Muscle of back (tissue), 13 donors: ENCODE data around the gene PCDHGA2. TPM values are rescaled to one million over a fixed set of nuclear protein-coding genes. Genes with fewer than 3 reads are reported as not detected.
A peak's percentile ranks its signal among the peaks of the same experiment; 100 is the strongest.
"Not testable (repeated sequence)": the region's sequence is repeated elsewhere in the genome, so short reads cannot be mapped to it uniquely, and the experiment has no call there.

Experiments
- DNase-seq, 3 donors: peaks; one replicate each; pipeline versions ENCODE4 v3.0.0 to v3.0.0-alpha.2; 2013
- long read RNA-seq, 9 donors: transcript quantifications; one replicate each; lab custom pipeline, GENCODE V29; 2026
- polyA plus RNA-seq, 10 donors: library from polyadenylated mRNA; unstranded; fragments of 120-200 nt; gene quantifications; one replicate each; pipeline ENCODE4 v1.2.1, GENCODE V29; 2013; ENCODE audit not compliant: insufficient read length in 10 of 10

PCDHGA2 gene
- 1 to 10 TPM; 1.7 to 3.1 (median 2.4) TPM for polyA plus RNA-seq
- long read RNA-seq, donor 1 = 0 reads
- long read RNA-seq, donor 2, full-length matches to known transcripts = 1 of 40 reads
- long read RNA-seq, donor 2, partial matches to known transcripts = 39 of 40 reads
- long read RNA-seq, donor 2, other reads (novel, unspliced or antisense) = 0 of 40 reads
- long read RNA-seq, donor 3 = 0 reads
- long read RNA-seq, donor 4 = 0 reads
- long read RNA-seq, donor 5, full-length matches to known transcripts = 2 of 2 reads
- long read RNA-seq, donor 5, partial matches to known transcripts = 0 of 2 reads
- long read RNA-seq, donor 5, other reads (novel, unspliced or antisense) = 0 of 2 reads
- long read RNA-seq, donor 6, full-length matches to known transcripts = 2 of 2 reads
- long read RNA-seq, donor 6, partial matches to known transcripts = 0 of 2 reads
- long read RNA-seq, donor 6, other reads (novel, unspliced or antisense) = 0 of 2 reads
- long read RNA-seq, donor 7 = 0 reads
- long read RNA-seq, donor 8, full-length matches to known transcripts = 1 of 1 reads
- long read RNA-seq, donor 8, partial matches to known transcripts = 0 of 1 reads
- long read RNA-seq, donor 8, other reads (novel, unspliced or antisense) = 0 of 1 reads
- long read RNA-seq, donor 9, full-length matches to known transcripts = 1 of 1 reads
- long read RNA-seq, donor 9, partial matches to known transcripts = 0 of 1 reads
- long read RNA-seq, donor 9, other reads (novel, unspliced or antisense) = 0 of 1 reads

- peak; percentile 19 to 53 (median 34) for DNase-seq
These were observed at the start of gene PCDHGA2 for GRCh38 chr5:141338538-141339306. Gene PCDHGA2, plus strand, starts transcription at chr5:141338760.

DNA sequence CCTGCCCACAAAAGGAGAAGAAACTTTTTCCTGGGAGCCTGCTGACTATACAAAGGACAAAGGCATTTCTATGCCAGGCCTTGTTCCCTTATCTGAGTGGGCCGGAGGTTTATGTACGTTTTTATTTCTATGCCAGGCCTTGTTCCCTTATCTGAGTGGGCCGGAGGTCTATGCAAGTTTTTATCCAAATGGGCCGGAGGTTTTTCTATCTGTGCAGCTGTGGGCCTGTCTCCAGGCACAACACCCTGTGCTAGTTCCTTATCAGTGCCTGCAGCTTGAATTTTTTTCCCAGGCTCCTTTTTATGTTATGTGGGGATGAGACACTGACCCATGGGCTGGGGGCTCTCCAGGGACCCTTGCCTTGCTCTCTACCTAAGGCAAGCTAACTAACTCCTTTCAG is 40.2 kb upstream of the PCDHGA2 start:
- DNase-seq = no peak

DNA sequence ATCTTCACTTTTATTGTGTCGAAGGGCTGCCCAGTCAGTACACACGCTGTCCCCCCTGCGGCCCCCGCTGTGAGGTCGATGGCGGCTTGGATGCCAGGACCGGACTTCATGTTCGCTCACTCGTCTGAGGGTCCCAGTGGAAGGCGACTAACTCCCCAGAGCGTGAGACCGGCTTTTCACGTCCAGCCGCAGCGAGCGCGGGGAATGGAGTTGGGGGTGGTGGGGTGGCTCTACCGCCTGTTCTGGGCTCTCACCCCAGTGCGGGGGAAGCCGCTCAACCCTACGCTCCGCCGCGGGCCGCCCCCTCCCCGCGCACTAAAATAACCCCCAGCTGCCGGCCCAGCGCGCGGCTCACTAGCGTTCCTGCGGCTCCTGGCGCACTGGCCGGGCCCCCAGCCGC is 34.8 kb upstream of the PCDHGA2 start, which contains the start of gene SLC25A2:
SLC25A2 (minus strand) TSS at position 294 of the 400 bp plus-strand sequence; CDS start at position 110, 184 bp downstream.
- DNase-seq = no peak

DNA sequence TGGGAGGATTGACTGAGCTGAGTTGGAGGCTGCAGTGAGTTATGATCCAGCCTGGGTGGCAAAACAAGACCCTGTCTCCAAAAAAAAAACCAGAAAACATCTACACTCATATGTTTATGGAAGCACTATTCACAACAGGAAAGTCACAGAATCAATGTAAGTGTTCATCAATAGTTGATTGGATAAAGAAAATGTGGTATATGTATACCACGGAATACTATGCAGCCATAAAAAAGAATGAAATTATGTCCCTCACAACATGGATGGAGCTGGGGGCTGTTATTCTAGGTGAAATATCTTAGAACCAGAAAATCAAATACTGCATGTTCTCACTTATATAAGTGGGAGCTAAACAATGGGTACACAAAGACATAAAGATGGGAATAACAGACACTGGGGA is 31.9 kb upstream of the PCDHGA2 start:
- no peak for DNase-seq

GRCh38 chr5:141313711-141314110 is 24.8 kb upstream of the PCDHGA2 start:
- DNase-seq = no peak

DNA sequence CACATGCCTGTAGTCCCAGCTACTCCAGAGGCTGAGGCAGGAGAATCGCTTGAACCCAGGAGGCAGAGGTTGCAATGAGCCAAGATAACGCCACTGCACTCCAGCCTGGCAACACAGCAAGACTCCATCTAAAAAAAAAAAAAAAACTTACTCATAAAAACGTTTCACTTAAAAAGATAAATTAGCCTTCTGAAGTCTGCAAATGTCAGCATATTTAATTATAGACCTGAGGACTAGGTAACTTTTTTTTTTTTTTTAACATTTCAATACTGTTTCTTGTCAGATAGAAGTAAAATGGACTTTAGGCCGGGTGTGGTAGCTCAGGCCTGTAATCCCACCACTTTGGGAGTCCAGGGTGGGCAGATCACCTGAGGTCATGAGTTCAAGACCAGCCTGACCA is 21.6 kb upstream of the PCDHGA2 start:
- DNase-seq = not testable (repeated sequence)

GRCh38 chr5:141319202-141319601 is 19.4 kb upstream of the PCDHGA2 start:
- no peak for DNase-seq

- DNase-seq = no peak
These were observed 18.9 kb upstream of the PCDHGA2 start for GRCh38 chr5:141319699-141320098.

DNA sequence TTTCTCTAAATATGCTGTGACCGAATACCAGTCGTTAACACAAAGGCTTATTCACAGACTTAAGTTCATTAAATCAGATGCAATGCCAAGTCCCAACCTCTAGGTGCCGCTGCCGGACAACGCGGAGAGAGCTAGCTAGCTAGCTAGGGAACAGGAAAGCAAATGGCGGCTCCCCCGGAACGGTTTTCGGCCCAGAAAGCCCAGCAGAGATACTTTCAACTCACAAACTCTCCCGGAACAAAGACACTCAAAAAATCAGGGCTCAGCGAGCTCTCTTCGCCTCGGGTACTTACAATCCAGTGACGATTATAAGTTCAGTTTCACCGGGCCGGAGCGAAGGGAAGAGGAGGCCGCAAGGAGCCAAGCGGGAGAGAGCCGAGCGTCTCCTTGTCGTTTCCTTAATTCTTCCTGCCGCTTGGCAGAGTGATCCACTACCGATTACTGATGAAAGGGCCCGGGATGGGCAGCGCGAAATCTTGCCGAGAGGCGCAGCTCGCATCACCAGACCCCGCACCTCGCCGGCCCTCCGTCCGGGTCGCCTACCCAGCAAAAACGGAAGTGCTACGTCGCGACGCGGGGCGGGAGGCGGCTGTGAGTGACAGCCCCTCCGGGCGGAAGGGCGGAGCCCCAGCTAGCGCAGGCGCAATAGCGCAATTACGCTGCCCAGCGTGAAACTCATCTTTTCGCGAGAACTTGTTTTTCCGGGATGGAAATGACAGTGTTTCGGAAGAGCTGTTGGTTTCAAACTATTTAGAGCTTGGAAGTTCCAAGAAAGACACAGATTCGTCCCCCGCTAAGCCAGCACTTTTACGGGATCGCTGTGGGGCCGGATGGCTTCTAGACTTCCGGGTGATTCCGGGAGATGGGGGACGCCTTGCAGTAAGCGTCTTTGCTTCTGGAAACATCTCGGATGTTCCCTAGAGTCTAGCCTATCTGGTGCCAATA is 18.1 kb upstream of the PCDHGA2 start, which contains the start of gene TAF7:
TAF7 (minus strand) TSS at position 560 of the 945 bp plus-strand sequence. CDS start 740 bp downstream, outside the sequence.
- DNase-seq = peak; percentile 91 to 97 (median 96)

DNA sequence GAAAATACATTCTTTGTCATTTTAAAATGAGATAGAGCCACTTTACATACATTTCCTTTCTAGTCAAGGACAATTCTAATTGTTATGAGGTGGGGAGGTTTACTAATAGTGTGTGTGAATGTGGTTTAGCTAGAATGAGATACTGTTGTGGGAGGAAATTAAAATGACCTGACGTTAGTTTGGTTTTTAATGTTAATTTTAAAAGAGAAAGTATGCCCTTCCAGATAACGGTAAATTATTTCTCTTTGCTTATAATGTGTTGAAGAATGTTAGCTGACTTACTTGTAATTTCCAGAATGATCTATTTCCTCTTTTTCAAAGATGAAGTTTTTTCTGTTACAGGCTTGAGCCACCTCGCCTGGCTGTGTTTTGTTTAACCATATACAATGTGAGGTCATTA is 16.3 kb upstream of the PCDHGA2 start:
- DNase-seq = no peak

- peak; percentile 37 to 53 (median 45) for DNase-seq
These were observed 12.3 kb upstream of the PCDHGA2 start for GRCh38 chr5:141326088-141326854.

- no peak for DNase-seq
These were observed 10.3 kb upstream of the PCDHGA2 start for GRCh38 chr5:141328231-141328630.

DNA sequence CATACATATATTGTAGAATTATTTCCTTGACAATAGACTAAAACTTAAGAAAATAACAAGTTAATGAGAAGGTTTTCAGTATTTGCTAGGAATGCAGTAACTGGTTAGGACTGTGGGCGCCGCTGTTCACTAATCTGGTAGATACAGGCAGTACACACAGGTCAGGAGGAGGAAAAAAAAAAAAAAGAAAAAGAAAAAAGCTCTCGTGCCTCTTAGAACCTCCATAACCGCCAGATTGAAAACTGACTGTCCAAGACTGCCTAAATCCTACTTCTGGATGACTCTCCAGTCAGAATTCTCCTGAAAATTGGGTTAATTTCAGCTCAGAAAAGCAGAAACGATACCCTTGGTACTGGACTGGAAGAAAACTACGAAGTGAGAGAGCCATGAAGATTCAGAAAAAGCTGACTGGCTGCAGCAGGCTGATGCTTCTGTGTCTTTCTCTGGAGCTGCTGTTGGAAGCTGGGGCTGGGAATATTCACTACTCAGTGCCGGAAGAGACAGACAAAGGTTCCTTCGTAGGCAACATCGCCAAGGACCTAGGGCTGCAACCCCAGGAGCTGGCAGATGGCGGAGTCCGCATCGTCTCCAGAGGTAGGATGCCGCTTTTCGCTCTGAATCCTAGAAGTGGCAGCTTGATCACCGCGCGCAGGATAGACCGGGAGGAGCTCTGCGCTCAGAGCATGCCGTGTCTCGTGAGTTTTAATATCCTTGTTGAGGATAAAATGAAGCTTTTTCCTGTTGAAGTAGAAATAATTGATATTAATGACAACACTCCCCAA is 8.1 kb upstream of the PCDHGA2 start, which contains the start of gene PCDHGA1:
PCDHGA1 (plus strand) TSS at position 216 of the 782 bp plus-strand sequence.
- DNase-seq = no peak

GRCh38 chr5:141332571-141332970 is 6.0 kb upstream of the PCDHGA2 start:
- DNase-seq = not testable (repeated sequence)

GRCh38 chr5:141340781-141341354 is 2.3 kb downstream of the PCDHGA2 start:
- DNase-seq = not testable (repeated sequence)

DNA sequence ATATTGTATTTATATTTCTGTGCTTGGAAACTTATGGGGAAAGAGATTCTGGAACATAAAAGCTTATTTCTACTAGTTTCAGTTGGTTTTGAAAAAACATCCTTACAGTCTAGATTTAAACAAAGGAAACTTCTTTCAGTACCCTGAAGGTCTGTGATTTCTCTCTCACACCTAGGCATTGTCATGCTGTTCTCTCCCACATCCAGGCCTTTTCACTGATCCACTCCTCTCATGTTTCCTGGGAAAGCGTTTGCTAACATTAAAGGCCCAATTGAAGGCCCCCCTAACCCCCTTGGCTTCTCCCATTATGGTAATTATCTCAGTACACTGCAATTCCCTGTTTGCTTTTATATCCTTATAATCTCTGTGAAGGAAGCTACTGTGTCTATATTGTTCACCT is 4.2 kb downstream of the PCDHGA2 start:
- DNase-seq = no peak

DNA sequence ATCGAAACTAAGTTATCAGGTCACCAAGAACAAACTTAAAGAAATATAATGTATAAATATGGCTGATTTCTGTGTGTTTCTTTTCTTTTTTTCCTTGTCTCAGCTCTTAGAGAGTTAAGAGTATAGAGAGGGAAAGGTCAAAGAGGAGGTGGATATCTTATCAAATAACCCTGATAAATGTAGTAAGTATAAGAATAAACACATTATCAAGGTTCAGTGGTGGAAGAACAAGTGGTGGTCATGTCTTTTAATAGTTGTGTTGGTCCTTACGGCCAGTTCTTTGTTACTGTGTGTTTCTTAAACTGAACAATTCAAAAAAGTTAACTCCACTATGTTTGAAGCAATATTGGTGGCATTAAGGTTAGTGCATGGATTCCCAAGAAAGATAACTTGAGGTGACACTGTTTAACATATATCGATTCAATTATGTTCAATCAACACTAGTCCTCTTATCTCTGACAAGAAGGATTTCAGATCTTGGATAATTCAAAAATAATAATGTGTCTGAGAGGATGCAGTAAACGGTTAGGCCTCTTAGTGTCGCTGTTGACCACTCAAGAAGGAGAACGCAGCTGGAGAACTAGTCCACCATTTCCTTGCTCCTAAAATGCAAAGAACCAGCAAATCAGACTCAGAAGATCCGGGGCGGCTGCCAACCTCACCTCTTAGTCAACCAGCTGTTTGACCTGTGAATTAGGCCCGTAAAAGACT is 4.8 kb downstream of the PCDHGA2 start, which contains the start of gene PCDHGA3:
PCDHGA3 (plus strand) TSS at position 588 of the 711 bp plus-strand sequence. CDS start 205 bp downstream, outside the sequence.
- peak in 1 of 3 donors; percentile 14 for DNase-seq
